ENCODE measurements around the gene PIP4K2A. TPM values are rescaled to one million over a fixed set of nuclear protein-coding genes. Genes with fewer than 3 reads are reported as not detected.

PIP4K2A gene
- total RNA-seq, 1 experiment from 2014 or later = 32.2 TPM

- H3K4me3 ChIP-seq (ENCODE audit: insufficient read depth, low read depth, low read length) = no peak overlapping the region
- DNase-seq = no peak
- no peaks in the 10 kb centered on the region for H3K27me3 ChIP-seq (ENCODE audit: control insufficient read depth, insufficient read depth, low read length)
Observed at GRCh38 chr10:22624287-22624738, 90.1 kb downstream of the PIP4K2A start.

DNA sequence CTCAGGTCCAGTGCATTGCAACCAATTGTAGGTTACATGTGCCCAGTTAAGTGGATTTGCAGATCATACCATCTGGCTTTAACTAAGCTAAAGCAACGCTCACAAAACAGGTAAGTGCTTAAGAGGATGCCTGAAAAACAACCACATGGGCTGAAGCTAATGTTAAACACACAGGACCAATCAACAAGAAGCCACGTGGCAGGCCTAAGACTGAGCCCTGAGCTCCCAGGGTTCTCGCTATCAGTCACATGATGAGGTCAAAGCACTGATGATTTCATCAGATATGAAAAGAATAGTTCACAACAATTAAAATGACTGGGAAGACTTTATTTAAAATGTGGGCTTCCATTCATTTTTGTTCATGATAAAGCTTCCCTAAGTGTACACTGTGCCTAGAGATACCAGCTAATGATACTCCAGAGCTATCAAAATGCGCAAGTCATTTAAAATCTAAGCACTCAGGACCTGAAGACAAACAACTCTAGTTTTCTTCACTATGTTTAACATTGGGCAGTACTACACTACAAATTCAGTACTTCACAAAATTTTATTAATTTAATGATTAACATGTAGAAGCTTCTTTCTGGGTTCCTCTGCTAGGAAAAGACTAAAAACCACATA, 90.6 kb downstream of the PIP4K2A start:
- DNase-seq = no peak
- Histone ChIP-seq H3K36me3 (replicated peaks; ENCODE audit: control insufficient read depth, insufficient read depth, low read length) (no peaks in the 10 kb centered on the region), H3K27me3 (ENCODE audit: control insufficient read depth, insufficient read depth, low read length) (no peaks in the 10 kb centered on the region), H3K4me3 (ENCODE audit: insufficient read depth, low read depth, low read length) (no peak overlapping the region)

More at GRCh38 chr10:22624287-22624738, 90.1 kb downstream of the PIP4K2A start:
- H3K36me3 ChIP-seq (replicated peaks; ENCODE audit: control insufficient read depth, insufficient read depth, low read length) = no peaks in the 10 kb centered on the region

DNA sequence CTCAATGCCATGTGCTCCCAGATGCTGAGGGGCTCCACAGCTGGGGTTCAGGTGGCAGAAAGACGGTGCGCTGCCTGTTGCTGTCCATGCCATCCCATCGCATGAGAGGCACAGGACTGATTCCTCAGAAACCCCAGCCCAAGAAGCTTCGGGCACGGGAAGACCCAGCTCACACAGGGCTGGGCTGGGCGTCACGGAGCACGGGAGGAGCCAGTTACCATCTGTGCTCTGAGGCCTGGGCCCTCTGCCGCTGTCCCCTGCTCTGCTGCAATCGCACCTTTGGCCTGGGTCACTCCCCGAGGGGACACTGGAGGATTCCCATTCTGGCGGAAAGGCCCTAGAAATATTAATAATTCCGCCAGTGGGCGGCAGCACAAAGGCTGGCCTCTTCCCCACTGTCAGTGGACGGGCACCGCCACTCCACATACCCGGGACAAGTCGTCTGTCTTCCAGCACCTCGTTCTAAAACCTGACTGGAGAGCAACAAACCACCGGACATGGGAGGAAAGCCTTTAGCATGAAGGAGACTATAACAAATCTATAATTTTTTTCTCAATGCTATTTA, 92.1 kb downstream of the PIP4K2A start:
- no peak for DNase-seq
- Histone ChIP-seq H3K27me3 (ENCODE audit: control insufficient read depth, insufficient read depth, low read length) (no peaks in the 10 kb centered on the region), H3K36me3 (replicated peaks; ENCODE audit: control insufficient read depth, insufficient read depth, low read length) (no peaks in the 10 kb centered on the region), H3K4me3 (ENCODE audit: insufficient read depth, low read depth, low read length) (no peak overlapping the region)

DNA sequence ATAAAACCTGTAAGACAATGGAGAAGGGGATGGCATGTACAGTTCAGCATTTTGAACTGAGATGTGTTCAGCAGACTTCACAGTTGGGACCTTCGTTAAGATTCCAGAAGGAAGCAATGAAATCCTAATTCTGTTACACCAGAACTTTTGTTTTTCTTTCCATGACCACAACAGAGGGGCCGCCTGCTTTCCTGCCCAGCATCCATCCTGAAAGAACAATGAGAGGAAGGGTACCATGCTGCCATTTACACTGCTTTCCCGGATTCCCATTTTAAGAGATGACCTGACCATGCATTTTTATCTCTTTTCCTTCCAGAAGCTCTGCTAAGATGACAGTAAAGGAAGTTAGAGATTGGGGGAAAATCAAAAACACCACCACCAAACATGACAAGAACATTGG, 92.7 kb downstream of the PIP4K2A start:
- no peaks in the 10 kb centered on the region for H3K27me3 ChIP-seq (ENCODE audit: control insufficient read depth, insufficient read depth, low read length)
- no peaks in the 10 kb centered on the region for H3K36me3 ChIP-seq (replicated peaks; ENCODE audit: control insufficient read depth, insufficient read depth, low read length)
- DNase-seq = no peak
- no peak overlapping the region for H3K4me3 ChIP-seq (ENCODE audit: insufficient read depth, low read depth, low read length)

DNA sequence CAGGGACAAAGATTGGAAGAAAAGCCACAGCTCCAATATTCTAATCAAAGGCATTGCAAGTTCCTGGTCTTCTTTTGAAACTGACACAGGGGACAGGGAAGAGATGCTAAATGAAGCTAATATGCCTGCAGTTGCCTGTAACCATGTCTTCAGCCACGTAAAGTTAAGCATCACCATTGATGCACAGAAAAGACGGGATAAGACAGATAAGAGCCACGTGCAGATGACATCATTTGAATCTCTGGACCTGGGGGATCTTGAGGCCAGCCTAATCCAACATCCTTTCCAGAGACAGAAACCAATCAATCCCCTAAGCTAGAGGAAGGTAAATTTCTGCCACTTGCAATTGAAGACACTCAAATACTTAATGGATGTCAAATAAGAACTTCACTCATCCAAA, 93.4 kb downstream of the PIP4K2A start:
- Histone ChIP-seq H3K4me3 (ENCODE audit: insufficient read depth, low read depth, low read length) (no peak overlapping the region), H3K36me3 (replicated peaks; ENCODE audit: control insufficient read depth, insufficient read depth, low read length) (no peaks in the 10 kb centered on the region), H3K27me3 (ENCODE audit: control insufficient read depth, insufficient read depth, low read length) (no peaks in the 10 kb centered on the region)
- no peak for DNase-seq

DNA sequence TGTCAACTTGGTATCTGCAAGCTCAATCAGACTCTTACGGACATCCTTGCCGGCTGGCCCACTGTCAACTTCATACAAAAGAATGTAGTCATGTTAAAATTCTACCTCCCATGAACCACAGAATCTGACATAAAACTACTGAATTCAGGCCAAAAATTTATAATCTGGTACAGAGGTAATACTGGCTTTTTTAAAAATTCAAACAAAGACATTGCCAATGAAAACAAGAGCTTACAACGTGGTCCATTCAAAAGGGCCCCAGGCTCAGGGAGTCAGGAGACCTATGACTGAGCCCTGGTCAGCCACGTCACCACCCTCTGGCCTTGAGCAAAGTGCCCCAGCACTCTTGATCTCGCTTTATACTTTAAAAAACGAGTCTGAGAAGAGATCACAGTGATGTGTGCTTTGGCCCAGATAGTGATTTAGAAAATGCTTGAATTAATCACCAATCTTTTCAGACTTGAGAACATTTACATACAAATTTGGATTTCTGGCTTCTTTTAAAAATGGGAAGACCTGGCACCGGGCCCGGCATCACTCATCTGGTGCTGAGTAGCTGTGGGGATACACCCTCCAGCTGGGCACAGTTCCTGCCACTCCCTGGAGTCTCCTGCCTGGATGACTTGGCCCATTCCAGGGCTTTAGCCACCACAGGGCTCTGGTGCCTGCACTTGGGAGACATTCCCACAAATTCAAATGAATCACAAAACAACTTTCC, 94.1 kb downstream of the PIP4K2A start:
- no peak for DNase-seq
- Histone ChIP-seq H3K4me3 (ENCODE audit: insufficient read depth, low read depth, low read length) (no peak overlapping the region), H3K27me3 (ENCODE audit: control insufficient read depth, insufficient read depth, low read length) (no peaks in the 10 kb centered on the region), H3K36me3 (replicated peaks; ENCODE audit: control insufficient read depth, insufficient read depth, low read length) (no peaks in the 10 kb centered on the region)

GRCh38 chr10:22619101-22619500, 95.3 kb downstream of the PIP4K2A start:
- no peak for DNase-seq
- no peak overlapping the region for H3K4me3 ChIP-seq (ENCODE audit: insufficient read depth, low read depth, low read length)
- no peaks in the 10 kb centered on the region for H3K36me3 ChIP-seq (replicated peaks; ENCODE audit: control insufficient read depth, insufficient read depth, low read length)
- no peaks in the 10 kb centered on the region for H3K27me3 ChIP-seq (ENCODE audit: control insufficient read depth, insufficient read depth, low read length)

- Histone ChIP-seq H3K27me3 (ENCODE audit: control insufficient read depth, insufficient read depth, low read length) (no peaks in the 10 kb centered on the region), H3K4me3 (ENCODE audit: insufficient read depth, low read depth, low read length) (no peak overlapping the region), H3K36me3 (replicated peaks; ENCODE audit: control insufficient read depth, insufficient read depth, low read length) (no peaks in the 10 kb centered on the region)
- DNase-seq = no peak
Observed at GRCh38 chr10:22618078-22618785, 96.1 kb downstream of the PIP4K2A start.

GRCh38 chr10:22617516-22617915, 96.9 kb downstream of the PIP4K2A start:
- Histone ChIP-seq H3K4me3 (ENCODE audit: insufficient read depth, low read depth, low read length) (no peak overlapping the region), H3K27me3 (ENCODE audit: control insufficient read depth, insufficient read depth, low read length) (no peaks in the 10 kb centered on the region), H3K36me3 (replicated peaks; ENCODE audit: control insufficient read depth, insufficient read depth, low read length) (no peaks in the 10 kb centered on the region)
- DNase-seq = no peak

- Histone ChIP-seq H3K4me3 (ENCODE audit: insufficient read depth, low read depth, low read length) (no peak overlapping the region), H3K27me3 (ENCODE audit: control insufficient read depth, insufficient read depth, low read length) (no peaks in the 10 kb centered on the region), H3K36me3 (replicated peaks; ENCODE audit: control insufficient read depth, insufficient read depth, low read length) (no peaks in the 10 kb centered on the region)
- DNase-seq = no peak
Observed at GRCh38 chr10:22617051-22617450, 97.3 kb downstream of the PIP4K2A start.

DNA sequence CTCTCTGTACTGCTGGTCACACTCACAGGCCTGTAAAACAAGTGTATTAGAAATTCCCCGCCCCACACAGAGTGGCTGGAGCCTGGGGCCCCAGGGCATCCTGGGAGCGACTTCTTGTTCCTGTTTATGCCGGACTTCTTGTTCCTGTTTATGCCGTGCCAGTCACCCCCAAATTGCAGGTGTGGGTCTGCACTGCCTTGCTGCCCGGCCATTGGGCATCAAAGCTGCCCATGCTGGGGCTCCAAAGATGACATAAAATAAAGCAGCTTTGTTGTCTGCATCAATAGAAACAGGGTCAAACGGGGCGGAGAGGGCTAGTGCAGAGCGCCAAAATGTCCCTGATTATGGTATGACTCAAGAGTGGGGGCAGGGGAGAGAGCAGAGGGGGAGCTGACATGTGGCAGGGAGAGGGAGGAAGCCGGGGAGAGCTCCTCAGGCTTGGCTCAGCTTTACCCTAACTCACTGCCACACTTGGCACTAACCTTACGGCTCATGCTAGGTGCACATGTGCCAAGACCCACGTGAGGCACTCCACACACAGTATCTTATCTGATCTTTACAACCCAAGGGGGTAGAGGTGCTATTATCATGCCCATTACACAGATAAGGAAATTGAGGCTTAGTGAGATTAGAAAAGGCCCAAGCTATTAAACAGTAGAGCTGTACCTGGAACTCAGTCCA, 98.4 kb downstream of the PIP4K2A start:
- no peak for DNase-seq
- H3K4me3 ChIP-seq (ENCODE audit: insufficient read depth, low read depth, low read length) = no peak overlapping the region

DNA sequence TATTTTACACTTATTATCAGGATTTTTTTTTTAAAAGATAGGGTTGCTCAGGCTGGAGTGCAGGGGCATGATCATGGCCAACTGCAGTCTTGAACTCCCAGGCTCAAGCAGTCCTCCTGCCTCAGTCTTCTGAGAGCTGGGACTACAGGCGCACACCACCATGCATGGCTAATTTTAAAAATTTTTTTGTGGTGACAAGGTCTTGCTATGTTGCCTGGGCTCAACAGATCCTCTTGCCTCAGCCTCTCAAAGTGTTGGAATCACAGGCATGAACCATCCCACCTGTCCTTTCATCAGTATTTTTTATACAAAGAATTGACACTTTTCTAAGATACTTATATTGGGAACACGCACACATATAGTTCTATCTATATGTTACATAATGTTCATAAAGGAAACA, 99.3 kb downstream of the PIP4K2A start:
- H3K36me3 ChIP-seq (replicated peaks; ENCODE audit: control insufficient read depth, insufficient read depth, low read length) = no peaks in the 10 kb centered on the region
- H3K27me3 ChIP-seq (ENCODE audit: control insufficient read depth, insufficient read depth, low read length) = no peaks in the 10 kb centered on the region
- no peak for DNase-seq
- no peak overlapping the region for H3K4me3 ChIP-seq (ENCODE audit: insufficient read depth, low read depth, low read length)

More for the DNA sequence above, 98.4 kb downstream of the PIP4K2A start:
- H3K36me3 ChIP-seq (replicated peaks; ENCODE audit: control insufficient read depth, insufficient read depth, low read length) = no peaks in the 10 kb centered on the region
- no peaks in the 10 kb centered on the region for H3K27me3 ChIP-seq (ENCODE audit: control insufficient read depth, insufficient read depth, low read length)

- no peak overlapping the region for H3K4me3 ChIP-seq (ENCODE audit: insufficient read depth, low read depth, low read length)
- DNase-seq = no peak
- H3K36me3 ChIP-seq (replicated peaks; ENCODE audit: control insufficient read depth, insufficient read depth, low read length) = no peaks in the 10 kb centered on the region
- no peaks in the 10 kb centered on the region for H3K27me3 ChIP-seq (ENCODE audit: control insufficient read depth, insufficient read depth, low read length)
Observed at GRCh38 chr10:22613011-22613410, 101.4 kb downstream of the PIP4K2A start.

DNA sequence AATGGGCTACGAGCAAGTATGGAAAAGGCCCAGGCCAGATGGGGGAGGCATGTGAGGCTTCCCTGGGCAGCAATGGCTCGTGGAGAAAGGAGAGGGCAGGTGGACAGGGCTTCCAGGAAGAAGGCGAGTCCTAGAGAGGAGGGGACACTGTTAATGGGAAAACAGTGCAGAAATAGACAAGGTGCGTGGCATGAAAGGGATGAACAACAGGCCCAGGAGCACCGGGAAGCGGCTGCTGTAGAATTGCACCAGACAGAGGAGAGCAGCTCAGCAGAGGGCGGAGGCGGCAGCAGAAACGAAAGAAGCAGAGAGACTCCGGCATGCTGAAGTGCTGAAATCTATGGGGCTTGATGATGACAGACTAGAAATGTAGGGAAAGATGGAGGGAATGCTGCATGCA, 102.1 kb downstream of the PIP4K2A start:
- Histone ChIP-seq H3K27me3 (ENCODE audit: control insufficient read depth, insufficient read depth, low read length) (no peaks in the 10 kb centered on the region), H3K4me3 (ENCODE audit: insufficient read depth, low read depth, low read length) (no peak overlapping the region), H3K36me3 (replicated peaks; ENCODE audit: control insufficient read depth, insufficient read depth, low read length) (peaks cover 2% of the 10 kb centered on the region; the same call in 1 of the 2 replicates)
- DNase-seq = no peak
